ENCODE results near the gene QPRT.
"Not testable (repeated sequence)": the region's sequence is repeated elsewhere in the genome, so short reads cannot be mapped to it uniquely, and the experiment has no call there.

The QPRT gene

DNA sequence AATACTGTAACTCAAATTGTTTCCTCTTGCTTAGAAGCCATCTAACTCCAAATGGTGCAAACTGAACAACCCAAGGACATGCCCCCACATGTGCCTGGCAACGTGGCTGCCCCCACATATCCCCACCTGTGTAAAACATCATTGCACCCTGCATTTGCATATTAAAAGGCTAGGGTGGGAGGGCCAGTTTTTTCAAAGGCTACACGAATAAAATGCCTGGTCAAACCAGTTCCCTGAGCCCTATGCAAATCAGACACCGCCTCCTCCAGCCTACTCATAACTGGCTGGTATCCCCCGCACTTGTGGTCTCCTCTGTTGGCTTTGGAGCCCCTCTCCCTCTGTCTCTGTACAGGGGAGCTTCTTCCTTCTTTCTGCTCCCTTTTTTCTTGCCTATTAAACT, 40.1 kb downstream of the QPRT start:
- DNase-seq (ENCODE audit: low read depth in 2 of 2), result no peak

DNA sequence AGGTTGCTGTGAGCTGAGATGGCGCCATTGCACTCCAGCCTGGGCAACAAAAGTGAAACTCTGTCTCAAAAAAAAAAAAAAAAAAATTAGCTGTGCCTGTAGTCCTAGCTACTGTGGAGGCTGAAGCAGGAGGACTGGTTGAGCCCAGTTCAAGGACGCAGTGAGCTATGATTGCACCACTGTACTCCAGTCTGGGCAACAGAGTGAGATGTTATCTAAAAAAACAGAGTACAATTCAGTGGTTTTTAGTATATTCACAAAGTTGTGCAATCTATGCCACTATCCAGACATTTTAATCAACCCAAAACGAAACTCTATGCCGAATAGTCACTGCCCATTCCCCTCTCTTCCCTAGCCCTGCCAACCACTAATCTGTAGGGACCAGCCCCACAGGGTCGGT, 41.7 kb downstream of the QPRT start:
- DNase-seq (ENCODE audit: low read depth in 2 of 2), result no peak

DNA sequence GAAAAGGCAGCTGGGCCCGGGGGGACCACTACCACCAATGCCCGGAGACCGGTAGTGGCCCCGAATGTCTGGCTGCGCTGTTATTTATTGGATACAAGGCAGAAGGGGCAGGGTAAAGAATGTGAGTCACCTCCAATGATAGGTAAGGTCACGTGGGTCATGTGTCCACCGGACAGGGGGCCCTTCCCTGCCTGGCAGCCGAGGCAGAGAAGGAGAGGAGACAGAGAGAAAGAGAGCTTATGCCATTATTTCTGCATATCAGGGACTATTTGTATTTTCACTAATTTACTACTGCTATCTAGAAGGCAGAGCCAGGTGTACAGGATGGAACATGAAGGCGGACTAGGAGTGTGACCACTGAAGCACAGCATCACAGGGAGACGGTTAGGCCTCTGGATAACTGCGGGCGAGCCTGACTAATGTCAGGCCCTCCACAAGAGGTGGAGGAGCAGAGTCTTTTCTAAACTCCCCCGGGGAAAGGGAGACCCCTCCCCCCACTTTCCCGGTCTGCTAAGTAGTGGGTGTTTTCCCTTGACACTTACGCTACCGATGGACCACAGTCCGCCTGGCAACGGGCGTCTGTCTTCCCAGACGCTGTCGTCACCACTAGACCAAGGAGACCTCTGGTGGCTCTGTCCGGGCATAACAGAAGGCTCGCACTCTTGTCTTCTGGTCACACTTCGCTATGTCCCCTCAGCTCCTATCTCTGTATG, 42.3 kb downstream of the QPRT start:
- not testable (repeated sequence) for DNase-seq (ENCODE audit: low read depth in 2 of 2)

DNA sequence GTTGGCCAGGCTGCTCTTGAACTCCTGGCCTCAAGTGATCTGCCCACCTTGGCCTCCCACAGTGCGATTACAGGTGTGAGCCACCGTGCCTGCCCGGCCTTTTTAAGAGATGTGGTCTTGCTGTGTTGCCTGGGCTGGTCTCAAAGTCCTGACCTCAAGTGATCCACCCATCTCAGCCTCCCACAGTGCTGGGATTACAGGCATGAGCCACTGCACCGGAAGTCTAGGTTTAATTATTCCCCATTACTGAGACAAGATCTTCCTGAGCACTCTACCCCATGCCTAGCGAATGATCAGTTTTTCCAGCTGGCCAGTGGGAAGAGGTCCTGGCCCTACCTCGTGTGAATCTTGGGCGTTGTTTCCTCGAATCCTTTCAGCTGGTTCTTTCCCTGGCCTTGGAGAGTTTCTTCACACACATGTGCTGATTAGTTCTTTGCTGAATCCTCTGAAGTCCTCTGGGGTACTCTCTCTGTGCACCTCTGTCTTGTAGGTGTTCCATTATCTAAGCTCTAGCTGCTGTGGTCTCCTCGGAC, 47.9 kb downstream of the QPRT start:
- no peak for DNase-seq (ENCODE audit: low read depth in 2 of 2)

DNA sequence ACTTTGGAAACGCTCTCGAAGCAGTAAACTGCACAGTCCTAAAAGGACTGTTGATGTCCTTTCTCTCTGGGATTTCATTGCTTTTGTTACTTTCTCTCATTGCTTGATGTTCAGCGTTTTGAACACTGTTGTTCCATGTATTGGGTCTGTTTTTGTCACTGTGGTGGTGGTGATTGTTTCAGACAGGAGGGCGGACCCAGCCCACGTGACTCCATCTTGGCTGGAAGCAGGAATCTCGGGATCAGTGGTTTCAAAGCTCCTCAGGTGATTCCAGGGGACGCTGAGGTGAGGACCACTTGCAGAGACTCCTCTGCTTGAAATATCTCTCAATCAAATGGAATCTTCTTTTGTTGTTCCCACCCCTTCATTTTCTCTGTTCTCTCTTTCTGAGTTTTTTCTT, 48.5 kb downstream of the QPRT start:
- no peak for DNase-seq (ENCODE audit: low read depth in 2 of 2)

DNA sequence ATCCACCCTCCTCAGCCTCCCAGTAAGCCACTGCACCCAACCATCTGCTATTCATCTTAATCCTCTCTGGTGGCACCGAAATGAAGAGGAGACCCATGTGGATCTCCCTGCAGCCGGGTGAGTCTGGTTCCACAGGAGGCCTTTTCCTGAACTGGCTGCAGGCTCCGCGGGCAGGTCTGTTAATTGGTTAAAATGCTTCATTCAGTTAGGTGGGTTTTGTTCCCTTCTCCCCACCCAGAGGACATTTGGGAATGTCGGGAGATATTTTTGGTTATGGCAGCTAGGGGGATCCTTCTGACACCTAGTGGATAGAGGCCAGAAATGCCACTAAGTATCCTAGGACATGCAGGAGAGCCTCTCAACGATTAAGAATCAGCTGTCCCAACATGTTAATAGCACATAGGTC, 50.1 kb downstream of the QPRT start:
- no peak for DNase-seq (ENCODE audit: low read depth in 2 of 2)

DNA sequence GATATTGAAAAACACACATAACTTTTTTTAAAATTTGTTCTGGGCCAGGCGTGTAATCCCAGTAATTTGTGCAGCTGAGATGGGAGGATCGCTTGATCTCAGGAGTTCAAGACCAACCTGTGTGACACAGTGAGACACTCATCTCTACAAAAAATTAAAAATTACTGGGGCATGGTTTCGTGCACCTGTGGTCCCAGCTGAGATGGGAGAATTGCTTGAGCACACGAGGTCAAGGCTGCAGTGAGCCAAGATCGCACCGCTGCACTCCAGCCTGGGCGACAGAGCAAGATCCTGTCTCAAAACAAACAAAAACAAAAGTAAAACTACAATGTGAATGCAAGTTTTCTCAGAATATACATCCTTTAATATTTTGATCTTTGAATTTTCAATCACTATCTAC, 51.7 kb downstream of the QPRT start:
- DNase-seq (ENCODE audit: low read depth in 2 of 2), result no peak

DNA sequence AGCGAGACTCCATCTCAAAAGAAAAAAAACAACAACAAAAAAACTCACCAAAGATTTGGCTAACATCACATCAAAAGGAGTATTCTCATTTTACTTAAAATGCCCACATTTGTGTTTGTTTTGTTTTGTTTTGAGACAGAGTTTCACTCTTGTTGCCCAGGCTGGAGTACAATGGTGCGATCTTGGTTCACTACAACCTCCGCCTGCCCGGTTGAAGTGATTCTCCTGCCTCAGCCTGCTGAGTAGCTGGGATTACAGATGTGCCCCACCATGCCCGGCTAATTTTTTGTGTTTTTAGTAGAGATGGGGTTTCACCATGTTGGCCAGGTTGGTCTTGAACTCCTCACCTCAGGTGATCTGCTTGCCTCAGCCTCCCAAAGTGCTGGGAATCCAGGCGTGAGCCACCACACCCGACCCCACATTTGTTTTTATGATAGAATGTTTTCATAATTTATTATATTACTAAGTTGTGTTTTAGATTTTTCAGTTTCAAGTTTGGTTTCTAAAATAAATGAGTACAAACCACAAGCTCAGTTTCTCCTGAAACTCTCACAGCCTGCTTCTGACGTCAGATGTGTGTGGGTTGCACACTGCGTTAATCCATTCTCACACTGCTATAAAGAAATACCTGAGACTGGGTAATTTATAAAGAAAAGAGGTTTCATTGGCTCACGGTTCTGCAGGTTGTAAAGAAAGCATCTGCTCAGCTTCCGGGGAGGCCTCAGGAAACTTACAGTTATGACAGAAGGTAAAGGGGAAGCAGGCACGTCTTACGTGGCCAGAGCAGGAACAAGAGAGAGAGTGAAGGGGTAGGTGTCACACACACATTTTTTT, 53.0 kb downstream of the QPRT start:
- DNase-seq (ENCODE audit: low read depth in 2 of 2), result peak; percentile 56 to 77

DNA sequence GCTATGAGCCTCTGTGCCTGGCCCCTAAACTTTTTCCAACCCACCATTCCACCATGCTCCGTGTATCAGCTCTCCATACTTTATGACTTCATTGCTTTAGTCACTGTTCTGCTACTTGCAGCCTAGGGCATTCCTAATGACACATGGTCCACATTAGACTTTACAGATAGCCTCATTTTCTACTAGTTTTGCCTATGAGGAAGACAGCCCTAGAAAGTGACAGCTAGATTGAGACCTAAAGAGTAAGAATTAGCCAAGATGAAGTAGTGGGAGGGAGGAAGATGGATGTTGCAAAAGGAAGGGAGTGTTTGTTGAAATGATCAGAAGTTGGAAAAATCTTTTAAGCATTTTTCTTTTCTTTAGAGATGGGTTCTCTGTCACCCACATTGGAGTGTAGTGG, 55.8 kb downstream of the QPRT start:
- no peak for DNase-seq (ENCODE audit: low read depth in 2 of 2)

DNA sequence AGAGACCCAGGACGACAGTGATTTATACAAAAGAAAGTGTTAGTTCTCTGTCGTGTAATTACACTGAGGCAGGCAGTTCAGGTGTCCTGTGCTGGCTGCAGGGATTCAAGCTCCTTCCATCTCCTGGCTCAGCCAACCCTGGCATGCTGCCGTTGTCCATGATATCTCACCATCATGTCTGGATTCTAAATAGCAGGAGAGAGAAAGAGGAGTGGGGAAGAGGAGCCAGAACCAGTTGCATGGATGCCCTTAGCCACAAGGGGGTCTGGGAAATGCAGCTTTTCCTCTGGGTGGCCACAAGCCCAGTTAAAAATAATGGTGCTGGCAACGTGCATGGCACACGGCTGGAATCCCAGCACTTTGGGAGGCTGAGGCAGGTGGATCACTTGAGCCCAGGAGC, 57.1 kb downstream of the QPRT start:
- DNase-seq (ENCODE audit: low read depth in 2 of 2), result no peak

DNA sequence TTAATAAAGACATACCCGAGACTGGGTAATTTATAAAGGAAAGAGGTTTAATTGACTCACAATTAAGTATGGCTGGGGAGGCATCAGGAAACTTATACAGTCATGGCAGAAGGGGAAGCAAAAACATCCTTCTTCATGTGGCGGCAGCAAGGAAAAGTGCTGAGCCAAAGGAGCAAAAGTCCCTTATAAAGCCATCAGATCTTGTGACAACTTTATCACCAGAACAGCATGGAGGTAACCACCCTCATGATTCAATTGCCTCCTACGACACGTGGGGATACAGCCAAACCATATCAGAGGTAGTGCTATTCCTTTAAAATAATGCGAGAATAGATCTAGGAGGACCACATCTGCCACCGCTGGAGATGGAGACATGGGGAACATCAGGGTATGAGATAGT, 57.8 kb downstream of the QPRT start:
- DNase-seq (ENCODE audit: low read depth in 2 of 2), result no peak

DNA sequence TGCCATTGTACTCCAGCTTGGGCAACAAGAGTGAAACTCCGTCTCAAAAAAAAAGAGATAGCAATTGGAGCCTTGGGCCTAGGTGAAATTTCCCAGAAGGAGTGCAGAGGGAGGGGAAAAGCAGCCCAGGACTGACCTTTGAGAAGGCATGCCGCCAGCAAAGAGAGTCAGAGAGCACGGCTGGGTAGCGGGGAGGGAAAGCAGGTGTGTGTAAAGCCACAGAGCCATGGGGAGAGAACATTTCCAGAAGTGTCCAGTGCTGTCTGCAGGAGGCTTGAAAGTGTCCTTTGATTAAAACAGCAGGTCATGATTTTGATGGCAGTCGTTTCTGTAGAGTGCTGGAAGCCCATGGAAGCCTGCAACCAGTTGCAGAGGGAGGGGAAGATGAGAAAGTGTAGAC, 58.7 kb downstream of the QPRT start:
- no peak for DNase-seq (ENCODE audit: low read depth in 2 of 2)

DNA sequence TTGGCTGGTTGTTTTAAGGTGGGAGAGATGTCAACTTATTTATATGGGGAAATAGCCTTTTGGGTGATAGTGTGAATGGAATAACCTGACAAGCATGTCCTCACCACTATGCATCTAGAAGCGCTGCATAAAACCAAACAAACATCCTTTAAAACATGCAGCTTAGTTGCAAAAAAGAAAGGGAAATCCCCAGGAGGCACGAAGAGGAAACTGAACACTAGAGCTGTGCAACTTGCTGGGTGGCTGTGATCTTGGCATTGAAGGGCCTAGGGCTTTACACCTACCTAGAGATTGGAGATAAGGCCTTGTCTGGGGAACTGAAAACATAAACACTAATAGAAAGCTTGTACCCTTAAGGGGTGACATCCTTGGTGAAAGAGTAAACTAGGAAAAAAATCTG, 59.5 kb downstream of the QPRT start:
- peak in 1 of 2 donors; percentile 26 for DNase-seq (ENCODE audit: low read depth in 2 of 2)

DNA sequence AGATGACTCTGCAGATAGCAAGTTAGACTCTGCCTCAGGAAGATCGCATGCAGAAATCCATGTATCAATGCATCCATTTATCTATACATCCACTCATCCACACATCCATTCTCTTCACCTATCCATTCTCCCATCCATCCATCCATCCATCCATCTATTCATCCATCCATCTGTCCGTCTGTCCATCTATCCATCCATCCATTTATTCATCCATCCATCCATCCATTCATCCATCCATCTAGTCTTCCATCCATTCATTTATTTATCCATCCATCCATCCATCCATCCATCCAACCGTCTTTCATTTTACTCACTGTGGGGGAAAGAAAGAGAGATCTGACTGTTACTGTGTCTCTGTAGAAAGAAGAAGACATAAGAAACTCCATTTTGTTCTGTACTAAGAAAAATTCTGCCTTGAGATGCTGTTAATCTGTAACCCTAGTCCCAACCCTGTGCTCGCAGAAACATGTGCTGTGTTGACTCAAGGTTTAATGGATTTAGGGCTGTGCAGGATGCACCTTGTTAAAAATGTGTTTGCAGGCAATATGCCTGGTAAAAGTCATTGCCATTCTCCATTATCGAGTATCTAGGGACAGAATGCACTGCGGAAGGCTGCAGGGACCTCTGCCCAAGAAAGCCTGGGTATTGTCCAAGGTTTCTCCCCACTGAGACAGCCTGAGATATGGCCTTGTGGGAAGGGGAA, 61.1 kb downstream of the QPRT start:
- not testable (repeated sequence) for DNase-seq (ENCODE audit: low read depth in 2 of 2)

DNA sequence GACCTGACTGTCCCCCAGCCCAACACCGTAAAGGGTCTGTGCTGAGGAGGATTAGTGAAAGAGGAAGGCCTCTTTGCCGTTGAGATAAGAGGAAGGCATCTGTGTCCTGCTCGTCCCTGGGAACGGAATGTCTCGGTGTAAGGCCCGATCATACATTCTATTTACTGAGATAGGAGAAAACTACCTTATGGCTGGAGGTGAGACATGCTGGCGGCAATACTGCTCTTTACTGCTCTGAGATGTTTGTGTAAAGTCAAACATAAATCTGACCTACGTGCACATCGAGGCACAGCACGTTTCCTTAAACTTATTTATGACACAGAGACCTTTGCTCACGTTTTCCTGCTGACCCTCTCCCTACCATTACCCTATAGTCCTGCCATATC, 61.6 kb downstream of the QPRT start:
- DNase-seq (ENCODE audit: low read depth in 2 of 2), result not testable (repeated sequence)

DNA sequence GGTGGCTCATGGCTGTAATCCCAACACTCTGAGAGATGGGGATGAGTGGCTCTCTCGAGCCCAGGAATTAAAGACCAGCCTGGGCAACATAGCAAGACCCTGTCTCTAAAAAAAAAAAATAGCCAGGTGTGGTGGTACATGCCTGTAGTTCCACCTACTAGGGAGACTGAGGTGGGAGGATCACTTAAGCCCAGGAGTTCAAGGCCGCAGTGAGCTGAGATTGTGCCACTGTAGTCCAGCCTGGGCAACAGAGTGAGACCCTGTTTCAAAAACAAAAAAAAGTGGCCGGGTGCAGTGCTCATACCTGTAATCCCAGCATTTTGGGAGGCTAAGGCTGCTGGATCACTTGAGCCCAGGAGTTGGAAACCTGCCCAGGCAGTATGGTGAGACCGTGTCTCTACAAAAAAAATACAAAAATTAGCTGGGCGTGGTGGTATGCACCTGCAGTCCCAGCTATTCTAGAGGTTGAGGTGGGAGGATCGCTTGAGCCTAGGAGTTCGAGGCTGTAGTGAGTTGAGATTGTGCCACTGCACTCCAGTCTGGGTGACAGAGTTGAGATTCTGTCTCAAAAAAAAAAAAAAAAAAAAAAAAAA, 63.8 kb downstream of the QPRT start:
- no peak for DNase-seq (ENCODE audit: low read depth in 2 of 2)

DNA sequence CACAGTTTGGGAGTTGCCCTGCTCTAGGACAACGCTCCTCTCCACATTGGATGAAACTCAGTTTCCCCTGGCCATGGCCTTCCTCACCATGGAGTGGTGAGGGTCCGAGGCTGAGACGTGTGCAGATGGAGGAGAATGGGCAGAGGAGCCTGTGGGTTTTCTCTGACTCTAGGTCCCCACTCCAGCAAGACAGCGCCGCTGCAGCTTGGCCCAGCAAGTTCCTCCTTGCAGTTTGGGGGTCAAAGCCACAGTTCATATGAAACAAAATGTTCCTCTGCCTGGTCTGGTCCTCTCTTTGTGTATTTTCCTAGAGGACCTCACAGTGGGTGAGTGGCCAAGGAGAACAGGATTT, 64.5 kb downstream of the QPRT start:
- no peak for DNase-seq (ENCODE audit: low read depth in 2 of 2)

DNA sequence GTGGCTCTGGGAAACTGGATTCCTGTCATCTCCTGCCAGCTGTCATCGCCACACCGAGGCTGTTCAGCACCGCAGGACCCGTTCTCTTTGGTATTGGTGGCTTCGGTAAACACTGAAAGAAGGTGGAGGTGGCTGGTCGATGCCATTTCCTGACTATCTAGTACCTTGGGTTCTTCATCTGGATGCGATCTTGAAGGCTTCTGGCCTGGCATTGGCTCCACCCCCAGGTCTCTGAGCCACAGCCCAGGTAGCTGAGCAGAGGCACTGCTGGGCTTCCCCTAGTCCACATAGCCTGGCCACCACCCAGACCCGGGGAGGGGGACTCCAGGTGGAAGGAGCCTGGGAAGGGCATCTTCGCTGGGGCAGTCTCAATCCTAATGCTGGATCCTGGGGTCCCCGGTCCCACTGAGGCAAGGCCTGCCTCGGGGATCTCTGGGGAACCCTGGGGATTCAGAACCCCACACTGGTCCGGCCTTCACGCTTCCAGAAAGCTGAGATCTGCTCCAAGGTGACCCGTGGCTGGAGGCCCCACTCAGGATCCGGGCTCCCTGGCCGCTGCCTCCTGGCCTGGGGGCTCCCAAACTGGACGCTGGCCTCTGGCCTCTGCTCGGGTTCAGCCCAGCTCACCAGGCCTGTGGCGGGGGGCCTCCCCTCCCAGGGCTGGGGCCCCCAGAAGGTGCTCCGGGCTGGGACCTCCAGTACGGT, 65.0 kb downstream of the QPRT start:
- no peak for DNase-seq (ENCODE audit: low read depth in 2 of 2)

DNA sequence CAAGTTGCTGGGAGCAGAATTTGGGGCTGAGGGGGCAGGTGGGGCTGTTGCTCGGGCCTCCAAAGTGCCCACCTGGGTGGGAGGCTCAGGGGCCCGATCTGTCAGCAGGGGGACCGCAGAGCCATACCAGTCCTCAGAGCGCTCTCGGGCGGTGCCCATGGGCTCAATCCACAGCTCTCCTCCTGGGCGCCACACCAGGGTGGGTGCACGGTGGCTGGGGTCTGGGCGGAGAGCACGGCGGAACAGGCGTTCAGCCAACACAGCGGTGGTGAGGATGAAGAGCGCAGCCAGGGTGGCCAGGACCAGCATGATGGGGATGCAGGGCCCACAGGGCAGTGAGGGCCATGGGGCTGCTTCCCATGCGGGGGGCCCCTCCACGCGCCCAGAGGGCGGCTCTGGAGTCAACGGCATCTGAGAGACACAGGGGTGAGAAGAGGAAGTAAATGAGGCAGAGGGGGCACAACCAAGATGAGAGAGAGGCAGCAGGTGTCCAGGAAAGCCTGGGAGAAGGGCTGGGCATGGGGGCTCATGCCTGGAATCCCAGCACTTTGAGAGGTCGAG, 65.6 kb downstream of the QPRT start:
- no peak for DNase-seq (ENCODE audit: low read depth in 2 of 2)

DNA sequence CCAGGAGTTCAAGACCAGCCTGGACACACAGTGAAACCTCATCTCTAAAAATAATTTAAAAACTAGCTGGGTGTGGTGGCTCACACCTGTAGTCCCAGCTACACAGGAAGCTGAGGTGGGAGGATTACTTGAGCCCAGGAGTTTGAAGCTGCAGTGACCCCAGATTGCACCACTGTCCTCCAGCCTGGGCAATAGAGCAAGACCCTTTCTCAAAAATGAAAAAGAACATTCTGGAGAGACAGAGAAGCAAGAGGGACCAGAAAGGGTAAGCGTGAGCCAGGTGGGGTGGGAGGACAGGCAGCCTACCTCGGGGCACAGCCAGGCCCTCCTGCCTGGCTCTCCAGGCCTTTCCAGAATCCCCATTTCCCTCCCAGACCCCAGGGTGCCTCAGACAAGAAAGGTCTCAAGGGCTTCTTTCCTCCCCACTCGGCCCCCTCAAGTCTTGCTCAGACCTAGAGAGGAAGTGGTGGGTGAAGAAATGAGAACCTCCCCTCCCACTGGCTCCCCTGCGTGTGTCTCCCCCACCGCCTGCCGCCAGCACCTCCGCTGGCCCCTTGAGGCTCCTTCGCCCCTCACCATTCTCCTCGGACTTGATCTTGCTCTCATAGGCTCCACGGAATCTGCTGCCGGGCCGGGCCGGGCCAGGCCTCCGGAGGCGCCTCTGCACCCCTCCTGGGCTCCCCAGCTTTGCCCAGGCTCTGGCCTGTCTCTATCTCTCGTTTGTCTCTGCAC, 66.3 kb downstream of the QPRT start:
- DNase-seq (ENCODE audit: low read depth in 2 of 2), result peak in 1 of 2 donors; percentile 29

Measured in activated CD4-positive, alpha-beta T cell treated with anti-CD3 and anti-CD28 coated beads for 24 hours (primary cell).